ENCODE measurements around the gene DEGS1. TPM values are rescaled to one million over a fixed set of nuclear protein-coding genes. Genes with fewer than 3 reads are reported as not detected.

The DEGS1 gene
- total RNA-seq, 1 donor from 2014 or later: 30.0 TPM

- no peak for TF ChIP-seq CTCF (IDR thresholded peaks at IDR 0.05; ENCODE audit: insufficient read depth, low read length, severe bottlenecking)
- Histone ChIP-seq H3K27me3 (ENCODE audit: control insufficient read depth, insufficient read depth, low read length) (no peaks in the 10 kb centered on the region), H3K4me3 (ENCODE audit: low read depth, low read length) (no peak overlapping the region), H3K36me3 (ENCODE audit: control insufficient read depth, insufficient read depth, low read length) (no peaks in the 10 kb centered on the region)
- FAIRE-seq (no peak), DNase-seq (ENCODE audit: low read depth) (peak; percentile 74)
Observed at GRCh38 chr1:224223819-224224714, 41.0 kb downstream of the DEGS1 start.

GRCh38 chr1:224226849-224227502, 43.9 kb downstream of the DEGS1 start:
- FAIRE-seq: no peak
- no peak for TF ChIP-seq CTCF (IDR thresholded peaks at IDR 0.05; ENCODE audit: insufficient read depth, low read length, severe bottlenecking)
- no peaks in the 10 kb centered on the region for H3K36me3 ChIP-seq (ENCODE audit: control insufficient read depth, insufficient read depth, low read length)

GRCh38 chr1:224234017-224234416, 51.0 kb downstream of the DEGS1 start:
- H3K36me3 ChIP-seq (ENCODE audit: control insufficient read depth, insufficient read depth, low read length): peaks cover 3% of the 10 kb centered on the region
- FAIRE-seq (no peak), DNase-seq (ENCODE audit: low read depth) (no peak)
- no peak overlapping the region for H3K4me3 ChIP-seq (ENCODE audit: low read depth, low read length)
- no peak for TF ChIP-seq CTCF (IDR thresholded peaks at IDR 0.05; ENCODE audit: insufficient read depth, low read length, severe bottlenecking)
- no peaks in the 10 kb centered on the region for H3K27me3 ChIP-seq (ENCODE audit: control insufficient read depth, insufficient read depth, low read length)

More at GRCh38 chr1:224226849-224227502, 43.9 kb downstream of the DEGS1 start:
- DNase-seq (ENCODE audit: low read depth): no peak
- H3K4me3 ChIP-seq (ENCODE audit: low read depth, low read length): no peak overlapping the region
- H3K27me3 ChIP-seq (ENCODE audit: control insufficient read depth, insufficient read depth, low read length): no peaks in the 10 kb centered on the region

GRCh38 chr1:224235813-224236493, 52.9 kb downstream of the DEGS1 start:
- no peak for FAIRE-seq
- H3K4me3 ChIP-seq (ENCODE audit: low read depth, low read length): no peak overlapping the region
- DNase-seq (ENCODE audit: low read depth): no peak
- H3K36me3 ChIP-seq (ENCODE audit: control insufficient read depth, insufficient read depth, low read length): peaks cover 3% of the 10 kb centered on the region
- TF ChIP-seq CTCF (IDR thresholded peaks at IDR 0.05; ENCODE audit: insufficient read depth, low read length, severe bottlenecking): no peak
- no peaks in the 10 kb centered on the region for H3K27me3 ChIP-seq (ENCODE audit: control insufficient read depth, insufficient read depth, low read length)

- Histone ChIP-seq H3K27me3 (ENCODE audit: control insufficient read depth, insufficient read depth, low read length) (no peaks in the 10 kb centered on the region), H3K36me3 (ENCODE audit: control insufficient read depth, insufficient read depth, low read length) (peaks cover 3% of the 10 kb centered on the region), H3K4me3 (ENCODE audit: low read depth, low read length) (no peak overlapping the region)
- no peak for DNase-seq (ENCODE audit: low read depth)
- TF ChIP-seq CTCF (IDR thresholded peaks at IDR 0.05; ENCODE audit: insufficient read depth, low read length, severe bottlenecking): no peak
- FAIRE-seq: no peak
Observed at GRCh38 chr1:224237119-224237881, 54.3 kb downstream of the DEGS1 start.
